Suppressor macrophage treated with lipopolysaccharide for 4 hours (primary cell): ENCODE results near the gene UNK.
"Not testable (repeated sequence)": the region's sequence is repeated elsewhere in the genome, so short reads cannot be mapped to it uniquely, and the experiment has no call there.

Experiments used
- DNase-seq: peaks from one replicate; pipeline ENCODE4 v3.0.0-alpha.2; 2020

The UNK gene

GRCh38 chr17:75807861-75808260, 23.3 kb downstream of the UNK start:
- DNase-seq, result no peak

GRCh38 chr17:75808549-75808904, 23.9 kb downstream of the UNK start:
- DNase-seq, result no peak

- no peak for DNase-seq
Measured at GRCh38 chr17:75808905-75809621, 24.5 kb downstream of the UNK start.

- DNase-seq, result no peak
Measured at GRCh38 chr17:75809631-75810111, 25.1 kb downstream of the UNK start.

- no peak for DNase-seq
Measured at GRCh38 chr17:75810216-75810615, 25.6 kb downstream of the UNK start.

GRCh38 chr17:75810756-75811155, 26.1 kb downstream of the UNK start:
- not testable (repeated sequence) for DNase-seq

GRCh38 chr17:75811174-75811573, 26.6 kb downstream of the UNK start:
- DNase-seq, result no peak

- no peak for DNase-seq
Measured at GRCh38 chr17:75812096-75813013, 27.7 kb downstream of the UNK start.

- no peak for DNase-seq
Measured at GRCh38 chr17:75813081-75814020, 28.7 kb downstream of the UNK start.

GRCh38 chr17:75814021-75814395, 29.4 kb downstream of the UNK start:
- no peak for DNase-seq

- DNase-seq, result no peak
Measured at GRCh38 chr17:75814900-75815373, 30.3 kb downstream of the UNK start.

- DNase-seq, result no peak
Measured at GRCh38 chr17:75815399-75815798, 30.8 kb downstream of the UNK start.

GRCh38 chr17:75816693-75817092, 32.1 kb downstream of the UNK start:
- no peak for DNase-seq

GRCh38 chr17:75817571-75817970, 33.0 kb downstream of the UNK start:
- no peak for DNase-seq

- DNase-seq, result no peak
Measured at GRCh38 chr17:75818326-75818885, 33.8 kb downstream of the UNK start.

- DNase-seq, result no peak
Measured at GRCh38 chr17:75819116-75819515, 34.5 kb downstream of the UNK start.

- DNase-seq, result no peak
Measured at GRCh38 chr17:75819678-75820077, 35.1 kb downstream of the UNK start.

- DNase-seq, result no peak
Measured at GRCh38 chr17:75820094-75821080, 35.8 kb downstream of the UNK start.

GRCh38 chr17:75821552-75821951, 36.9 kb downstream of the UNK start:
- DNase-seq, result no peak

GRCh38 chr17:75822119-75822799, 37.7 kb downstream of the UNK start:
- DNase-seq, result no peak

GRCh38 chr17:75822800-75823166, 38.2 kb downstream of the UNK start:
- no peak for DNase-seq
